CD4-positive, alpha-beta T cell treated with Interferon gamma for 1 hour (primary cell): ENCODE data around the gene F9.
"Not testable (repeated sequence)": the region's sequence is repeated elsewhere in the genome, so short reads cannot be mapped to it uniquely, and the experiment has no call there.

ENCODE experiments used
- DNase-seq: peaks from one replicate; pipeline ENCODE4 v3.0.0-alpha.2; 2020

The F9 gene

GRCh38 chrX:139530550-139530949, at the start of gene F9:
Gene F9 (plus strand): TSS chrX:139530739. CDS start chrX:139530765, 26 bp downstream.
- no peak for DNase-seq

- DNase-seq, result no peak
Measured at GRCh38 chrX:139483699-139484098, 46.8 kb upstream of the F9 start.

GRCh38 chrX:139484591-139484990, 45.9 kb upstream of the F9 start:
- DNase-seq, result no peak

GRCh38 chrX:139495324-139495723, 35.2 kb upstream of the F9 start:
- no peak for DNase-seq

- DNase-seq, result no peak
Measured at GRCh38 chrX:139506333-139506732, 24.2 kb upstream of the F9 start.

- no peak for DNase-seq
Measured at GRCh38 chrX:139508099-139508498, 22.4 kb upstream of the F9 start.

- no peak for DNase-seq
Measured at GRCh38 chrX:139518475-139518874, 12.1 kb upstream of the F9 start.

GRCh38 chrX:139528829-139529228, 1.7 kb upstream of the F9 start:
- not testable (repeated sequence) for DNase-seq

GRCh38 chrX:139532834-139533233, 2.3 kb downstream of the F9 start:
- no peak for DNase-seq

- no peak for DNase-seq
Measured at GRCh38 chrX:139533444-139533843, 2.9 kb downstream of the F9 start.

GRCh38 chrX:139538907-139539790, 8.6 kb downstream of the F9 start:
- DNase-seq, result no peak

- no peak for DNase-seq
Measured at GRCh38 chrX:139542652-139543051, 12.1 kb downstream of the F9 start.

GRCh38 chrX:139543920-139544319, 13.4 kb downstream of the F9 start:
- DNase-seq, result no peak

GRCh38 chrX:139544591-139544990, 14.1 kb downstream of the F9 start:
- no peak for DNase-seq

GRCh38 chrX:139554376-139554775, 23.8 kb downstream of the F9 start:
- DNase-seq, result no peak

GRCh38 chrX:139554991-139555675, 24.6 kb downstream of the F9 start:
- no peak for DNase-seq

- DNase-seq, result no peak
Measured at GRCh38 chrX:139559383-139560042, 29.0 kb downstream of the F9 start.

GRCh38 chrX:139560221-139560620, 29.7 kb downstream of the F9 start:
- DNase-seq, result no peak

- no peak for DNase-seq
Measured at GRCh38 chrX:139563251-139563650, 32.7 kb downstream of the F9 start.

GRCh38 chrX:139566981-139567380, 36.4 kb downstream of the F9 start:
- no peak for DNase-seq

GRCh38 chrX:139581068-139581467, 50.5 kb downstream of the F9 start:
- no peak for DNase-seq

- no peak for DNase-seq
Measured at GRCh38 chrX:139585613-139586012, 55.1 kb downstream of the F9 start.

- DNase-seq, result no peak
Measured at GRCh38 chrX:139596068-139596467, 65.5 kb downstream of the F9 start.

GRCh38 chrX:139600105-139600504, 69.6 kb downstream of the F9 start:
- no peak for DNase-seq
